ENCODE measurements around the gene SNRNP48. TPM values are rescaled to one million over a fixed set of nuclear protein-coding genes. Genes with fewer than 3 reads are reported as not detected.

Gene SNRNP48
- polyA plus RNA-seq, 1 experiment, result 10.6 TPM

- POLR2A ChIA-PET, result no interaction called here
- H3K9me3 ChIP-seq (ENCODE audit: control insufficient read depth, insufficient read depth, low read length), result no peaks in the 10 kb centered on the region
- TF ChIP-seq, protein P1, sequence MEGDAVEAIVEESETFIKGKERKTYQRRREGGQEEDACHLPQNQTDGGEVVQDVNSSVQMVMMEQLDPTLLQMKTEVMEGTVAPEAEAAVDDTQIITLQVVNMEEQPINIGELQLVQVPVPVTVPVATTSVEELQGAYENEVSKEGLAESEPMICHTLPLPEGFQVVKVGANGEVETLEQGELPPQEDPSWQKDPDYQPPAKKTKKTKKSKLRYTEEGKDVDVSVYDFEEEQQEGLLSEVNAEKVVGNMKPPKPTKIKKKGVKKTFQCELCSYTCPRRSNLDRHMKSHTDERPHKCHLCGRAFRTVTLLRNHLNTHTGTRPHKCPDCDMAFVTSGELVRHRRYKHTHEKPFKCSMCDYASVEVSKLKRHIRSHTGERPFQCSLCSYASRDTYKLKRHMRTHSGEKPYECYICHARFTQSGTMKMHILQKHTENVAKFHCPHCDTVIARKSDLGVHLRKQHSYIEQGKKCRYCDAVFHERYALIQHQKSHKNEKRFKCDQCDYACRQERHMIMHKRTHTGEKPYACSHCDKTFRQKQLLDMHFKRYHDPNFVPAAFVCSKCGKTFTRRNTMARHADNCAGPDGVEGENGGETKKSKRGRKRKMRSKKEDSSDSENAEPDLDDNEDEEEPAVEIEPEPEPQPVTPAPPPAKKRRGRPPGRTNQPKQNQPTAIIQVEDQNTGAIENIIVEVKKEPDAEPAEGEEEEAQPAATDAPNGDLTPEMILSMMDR (IDR thresholded peaks at IDR 0.05; ENCODE audit: low read depth, low read length), result no peak
- no peak for DNase-seq (ENCODE audit: low read depth, low spot score)
- no peak overlapping the region for H3K27ac ChIP-seq (ENCODE audit: low read depth, low read length)
- H3K27me3 ChIP-seq (ENCODE audit: control insufficient read depth, insufficient read depth, low read length), result no peaks in the 10 kb centered on the region
- no peak overlapping the region for H3K4me3 ChIP-seq (ENCODE audit: low read depth, low read length)
- CTCF ChIA-PET, result interaction anchor here (0.6 kb wide), 2 partner anchors 283 to 409 kb away, joined by 4 read pairs; no protein-coding TSS in a partner anchor
Measured at GRCh38 chr6:7631466-7631865, 41.5 kb downstream of the SNRNP48 start.

- ChIA-PET POLR2A (interaction anchor here (0.6 to 0.7 kb wide), 2 partner anchors 155 to 382 kb away, joined by 3 read pairs; no protein-coding TSS in a partner anchor), CTCF (no interaction called here)
- Histone ChIP-seq H3K27me3 (ENCODE audit: control insufficient read depth, insufficient read depth, low read length) (no peaks in the 10 kb centered on the region), H3K4me3 (ENCODE audit: low read depth, low read length) (no peak overlapping the region), H3K9me3 (ENCODE audit: control insufficient read depth, insufficient read depth, low read length) (no peaks in the 10 kb centered on the region), H3K27ac (ENCODE audit: low read depth, low read length) (no peak overlapping the region)
- TF ChIP-seq, protein P1 (IDR thresholded peaks at IDR 0.05; ENCODE audit: low read depth, low read length), result no peak
- DNase-seq (ENCODE audit: low read depth, low spot score), result no peak
Measured at GRCh38 chr6:7632501-7633290, 42.7 kb downstream of the SNRNP48 start.

DNA sequence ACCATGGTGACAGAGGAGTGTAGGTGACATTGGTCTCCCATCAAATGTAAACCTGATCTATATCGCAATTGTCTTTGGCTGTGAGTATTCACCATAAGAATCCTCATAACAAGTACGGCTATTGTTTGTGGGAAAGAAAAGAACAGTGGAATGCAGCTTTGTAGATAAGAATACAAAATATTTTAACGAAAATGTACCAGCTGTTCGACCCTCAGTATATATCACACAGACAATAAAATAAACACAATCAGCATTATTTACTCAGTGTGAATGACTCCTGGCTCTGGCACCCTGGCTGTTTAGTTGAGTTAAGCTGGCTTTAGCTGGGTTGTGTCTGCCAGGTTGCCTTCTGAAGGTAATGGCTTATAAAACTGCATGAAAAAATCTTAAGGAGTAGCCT is 43.4 kb downstream of the SNRNP48 start:
- Histone ChIP-seq H3K27ac (ENCODE audit: low read depth, low read length) (no peak overlapping the region), H3K4me3 (ENCODE audit: low read depth, low read length) (no peak overlapping the region), H3K27me3 (ENCODE audit: control insufficient read depth, insufficient read depth, low read length) (no peaks in the 10 kb centered on the region), H3K9me3 (ENCODE audit: control insufficient read depth, insufficient read depth, low read length) (no peaks in the 10 kb centered on the region)
- TF ChIP-seq, protein P1 (IDR thresholded peaks at IDR 0.05; ENCODE audit: low read depth, low read length), result no peak
- CTCF ChIA-PET, result interaction anchor here (1.2 kb wide), 1 partner anchor 908 kb away, joined by 5 read pairs; no protein-coding TSS in a partner anchor
- POLR2A ChIA-PET, result interaction anchor here (0.6 to 0.7 kb wide), 2 partner anchors 154 to 381 kb away, joined by 3 read pairs; no protein-coding TSS in a partner anchor
- no peak for DNase-seq (ENCODE audit: low read depth, low spot score)

- CTCF ChIA-PET, result no interaction called here
- no peak overlapping the region for H3K27ac ChIP-seq (ENCODE audit: low read depth, low read length)
- no peak for DNase-seq (ENCODE audit: low read depth, low spot score)
- H3K4me3 ChIP-seq (ENCODE audit: low read depth, low read length), result no peak overlapping the region
- TF ChIP-seq, protein P1 (IDR thresholded peaks at IDR 0.05; ENCODE audit: low read depth, low read length), result no peak
- no peaks in the 10 kb centered on the region for H3K9me3 ChIP-seq (ENCODE audit: control insufficient read depth, insufficient read depth, low read length)
- POLR2A ChIA-PET, result no interaction called here
- H3K27me3 ChIP-seq (ENCODE audit: control insufficient read depth, insufficient read depth, low read length), result no peaks in the 10 kb centered on the region
Measured at GRCh38 chr6:7636151-7636550, 46.2 kb downstream of the SNRNP48 start.

DNA sequence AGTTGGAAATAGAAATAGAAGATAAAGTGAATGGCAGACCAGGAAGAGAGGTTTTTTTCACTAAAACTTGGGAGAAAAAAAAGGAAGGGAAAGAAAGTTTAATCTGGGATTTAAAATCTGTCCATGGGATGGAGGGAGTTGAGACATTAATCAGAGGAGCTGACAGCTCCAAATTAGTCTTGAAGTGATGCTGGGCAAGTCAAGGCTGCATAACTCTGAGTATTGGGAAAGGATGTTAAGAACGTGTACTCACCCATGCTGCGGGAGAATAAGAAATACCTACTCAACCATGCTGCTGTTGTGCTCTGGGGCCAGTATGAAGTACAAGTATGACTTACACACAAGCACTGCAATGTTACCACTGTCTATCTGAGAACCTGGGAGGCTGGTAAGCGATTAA is 47.5 kb downstream of the SNRNP48 start:
- POLR2A ChIA-PET, result no interaction called here
- TF ChIP-seq, protein P1 (IDR thresholded peaks at IDR 0.05; ENCODE audit: low read depth, low read length), result no peak
- CTCF ChIA-PET, result interaction anchor here (0.6 kb wide), 1 partner anchor 421 kb away, joined by 4 read pairs; no protein-coding TSS in a partner anchor

More for the DNA sequence above, 47.5 kb downstream of the SNRNP48 start:
- DNase-seq (ENCODE audit: low read depth, low spot score), result no peak
- no peak overlapping the region for H3K27ac ChIP-seq (ENCODE audit: low read depth, low read length)
- no peak overlapping the region for H3K4me3 ChIP-seq (ENCODE audit: low read depth, low read length)
- no peaks in the 10 kb centered on the region for H3K27me3 ChIP-seq (ENCODE audit: control insufficient read depth, insufficient read depth, low read length)
- H3K9me3 ChIP-seq (ENCODE audit: control insufficient read depth, insufficient read depth, low read length), result no peaks in the 10 kb centered on the region

Measured in AG04450 (cell line).